H1 (cell line): ENCODE measurements around the gene FCN3. TPM values are rescaled to one million over a fixed set of nuclear protein-coding genes. Genes with fewer than 3 reads are reported as not detected.

ENCODE experiments used
- ATF2 ChIP-seq: IDR thresholded peaks from 2 replicates; pipeline ENCODE4 v1.6.1; 2012; ENCODE audit warnings: low read length, inconsistent platforms
- RNF2 ChIP-seq: fragments of 200-900, 300-1000 bp; sonication (generic); IDR thresholded peaks from 2 replicates; pipeline ENCODE4 v1.7.1; 2016; ENCODE audit warnings: borderline replicate concordance, low read depth, mild to moderate bottlenecking, antibody characterized with exemption, low read length; ENCODE audit not compliant: poor library complexity, severe bottlenecking; ENCODE audit errors: missing control alignments
- SP4 ChIP-seq: IDR thresholded peaks from 2 replicates; pipeline ENCODE4 v1.6.1; 2012; ENCODE audit warnings: low read length, inconsistent platforms
- SUZ12 ChIP-seq: fragments of 200-600 bp; sonication (generic); IDR thresholded peaks from 2 replicates; pipeline ENCODE4 v1.6.1; 2012; ENCODE audit warnings: mild to moderate bottlenecking, inconsistent platforms, low read length, moderate library complexity, mixed read lengths
- USF2 ChIP-seq: IDR thresholded peaks from 2 replicates; pipeline ENCODE4 v1.6.1; 2011; ENCODE audit warnings: low read length, improper control_type of control experiment
- polyA plus RNA-seq, 7 experiments: library from polyadenylated mRNA; depleted of rRNA in 3 of 7; stranded (reverse) in 5 of 7; unstranded in 2 of 7; fragments of >200 nt in 5 of 7; fragments of 200-250 nt in 2 of 7; gene quantifications; 1 replicate in 5 of 7; 2 replicates in 1 of 7; 4 replicates in 1 of 7; pipeline versions ENCODE4 v1.2.1 to v1.2.3, GENCODE V29; 2011 to 2013; ENCODE audit warnings: missing spikeins in 2 of 7, mixed read lengths in 2 of 7
- total RNA-seq: library from RNA; stranded (reverse); fragmentation: NEBNext Ultra II Directional; extraction: Animal tissue kit (Norgen Biotek cat#: 25700); gene quantifications from 2 replicates; pipeline ENCODE4 v1.2.1, GENCODE V29; 2021

FCN3 gene
- total and polyA plus RNA-seq, 2 of the 8 experiments (the other 6 are each of a cell fraction or from before 2014, with no cell fraction given), result 0.30 to 0.57 TPM

GRCh38 chr1:27412502-27412901 is 37.9 kb upstream of the FCN3 start (continued):
- TF ChIP-seq SUZ12, result no peak
- TF ChIP-seq SP4, result no peak
- no peak for TF ChIP-seq RNF2
- TF ChIP-seq ATF2, result no peak
- TF ChIP-seq USF2, result no peak
